ENCODE measurements around the gene NUP93. TPM values are rescaled to one million over a fixed set of nuclear protein-coding genes. Genes with fewer than 3 reads are reported as not detected.

NUP93 gene
- total RNA-seq, 1 donor from 2014 or later: 81.7 TPM

- Mint-ChIP-seq H3K4me1 (ENCODE audit: unreplicated experiment) (peaks cover 17% of the 10 kb centered on the region), H3K27me3 (ENCODE audit: unreplicated experiment) (no peaks in the 10 kb centered on the region), H3K27ac (ENCODE audit: unreplicated experiment) (no peak overlapping the region), H3K36me3 (ENCODE audit: unreplicated experiment) (peaks cover 3% of the 10 kb centered on the region), H3K4me3 (ENCODE audit: unreplicated experiment) (no peak overlapping the region), H3K9me3 (ENCODE audit: unreplicated experiment) (no peaks in the 10 kb centered on the region)
- TF ChIP-seq CTCF (IDR thresholded peaks at IDR 0.05): no peak
- DNase-seq (ENCODE audit: extremely low spot score, unreplicated experiment): no peak
Measured at GRCh38 chr16:56776562-56776961, 46.6 kb downstream of the NUP93 start.

DNA sequence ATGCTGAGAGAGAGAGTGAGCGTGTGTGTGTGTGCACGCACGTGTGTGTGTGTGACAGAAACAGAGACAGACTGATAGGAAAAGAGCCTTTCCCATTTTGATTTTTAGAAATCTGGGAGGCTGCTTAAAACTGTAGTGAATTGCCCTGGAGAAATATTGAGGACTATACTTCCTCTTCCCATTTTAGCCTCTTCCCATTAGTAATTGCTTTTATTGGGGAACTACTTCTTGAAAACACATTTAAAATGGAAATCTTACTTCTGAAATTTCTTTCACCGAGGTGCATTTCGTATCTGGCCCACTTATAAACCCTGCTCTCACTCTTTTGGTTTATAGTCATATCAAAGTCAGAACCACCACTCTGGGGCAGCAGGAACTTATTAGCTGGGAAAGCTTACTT, 47.1 kb downstream of the NUP93 start:
- Mint-ChIP-seq H3K27me3 (ENCODE audit: unreplicated experiment) (no peaks in the 10 kb centered on the region), H3K4me1 (ENCODE audit: unreplicated experiment) (peaks cover 13% of the 10 kb centered on the region), H3K36me3 (ENCODE audit: unreplicated experiment) (peaks cover 3% of the 10 kb centered on the region), H3K4me3 (ENCODE audit: unreplicated experiment) (no peak overlapping the region), H3K27ac (ENCODE audit: unreplicated experiment) (no peak overlapping the region), H3K9me3 (ENCODE audit: unreplicated experiment) (no peaks in the 10 kb centered on the region)
- TF ChIP-seq CTCF (IDR thresholded peaks at IDR 0.05): no peak
- DNase-seq (ENCODE audit: extremely low spot score, unreplicated experiment): no peak

GRCh38 chr16:56777482-56777881, 47.6 kb downstream of the NUP93 start:
- Mint-ChIP-seq H3K27ac (ENCODE audit: unreplicated experiment) (no peak overlapping the region), H3K4me1 (ENCODE audit: unreplicated experiment) (peaks cover 8% of the 10 kb centered on the region), H3K4me3 (ENCODE audit: unreplicated experiment) (no peak overlapping the region), H3K27me3 (ENCODE audit: unreplicated experiment) (no peaks in the 10 kb centered on the region), H3K36me3 (ENCODE audit: unreplicated experiment) (peaks cover 3% of the 10 kb centered on the region), H3K9me3 (ENCODE audit: unreplicated experiment) (no peaks in the 10 kb centered on the region)
- TF ChIP-seq CTCF (IDR thresholded peaks at IDR 0.05): no peak
- no peak for DNase-seq (ENCODE audit: extremely low spot score, unreplicated experiment)

- peaks cover 6% of the 10 kb centered on the region for H3K36me3 Mint-ChIP-seq (ENCODE audit: unreplicated experiment)
- no peak overlapping the region for H3K4me3 Mint-ChIP-seq (ENCODE audit: unreplicated experiment)
- no peaks in the 10 kb centered on the region for H3K27me3 Mint-ChIP-seq (ENCODE audit: unreplicated experiment)
- no peak for DNase-seq (ENCODE audit: extremely low spot score, unreplicated experiment)
- H3K27ac Mint-ChIP-seq (ENCODE audit: unreplicated experiment): no peak overlapping the region
- H3K9me3 Mint-ChIP-seq (ENCODE audit: unreplicated experiment): no peaks in the 10 kb centered on the region
- TF ChIP-seq CTCF (IDR thresholded peaks at IDR 0.05): no peak
- peaks cover 7% of the 10 kb centered on the region for H3K4me1 Mint-ChIP-seq (ENCODE audit: unreplicated experiment)
Measured at GRCh38 chr16:56779906-56780305, 50.0 kb downstream of the NUP93 start.

DNA sequence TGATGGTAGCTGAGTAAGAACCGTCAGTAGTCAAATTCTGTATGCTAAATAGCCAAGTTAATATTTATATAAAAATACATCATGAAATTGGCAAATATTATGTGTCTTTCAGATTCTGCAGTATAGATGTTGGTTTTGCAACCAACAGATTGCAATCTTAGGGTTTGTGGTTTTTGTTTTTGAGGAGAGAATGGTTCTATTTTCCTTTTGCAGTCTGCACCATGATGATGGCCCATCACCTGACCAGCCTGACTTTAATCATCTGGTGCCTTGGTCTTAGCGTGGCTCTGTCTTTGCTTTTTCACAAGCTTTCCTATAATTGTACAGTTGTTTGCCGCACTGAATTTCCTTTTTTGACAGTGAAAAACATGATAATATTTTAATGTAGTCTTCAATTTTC, 50.7 kb downstream of the NUP93 start:
- Mint-ChIP-seq H3K4me3 (ENCODE audit: unreplicated experiment) (no peak overlapping the region), H3K36me3 (ENCODE audit: unreplicated experiment) (peaks cover 6% of the 10 kb centered on the region), H3K27ac (ENCODE audit: unreplicated experiment) (no peak overlapping the region), H3K27me3 (ENCODE audit: unreplicated experiment) (no peaks in the 10 kb centered on the region), H3K9me3 (ENCODE audit: unreplicated experiment) (no peaks in the 10 kb centered on the region), H3K4me1 (ENCODE audit: unreplicated experiment) (peaks cover 7% of the 10 kb centered on the region)
- no peak for TF ChIP-seq CTCF (IDR thresholded peaks at IDR 0.05)
- DNase-seq (ENCODE audit: extremely low spot score, unreplicated experiment): no peak
